ENCODE data around the gene SENP1.

Gene SENP1

DNA sequence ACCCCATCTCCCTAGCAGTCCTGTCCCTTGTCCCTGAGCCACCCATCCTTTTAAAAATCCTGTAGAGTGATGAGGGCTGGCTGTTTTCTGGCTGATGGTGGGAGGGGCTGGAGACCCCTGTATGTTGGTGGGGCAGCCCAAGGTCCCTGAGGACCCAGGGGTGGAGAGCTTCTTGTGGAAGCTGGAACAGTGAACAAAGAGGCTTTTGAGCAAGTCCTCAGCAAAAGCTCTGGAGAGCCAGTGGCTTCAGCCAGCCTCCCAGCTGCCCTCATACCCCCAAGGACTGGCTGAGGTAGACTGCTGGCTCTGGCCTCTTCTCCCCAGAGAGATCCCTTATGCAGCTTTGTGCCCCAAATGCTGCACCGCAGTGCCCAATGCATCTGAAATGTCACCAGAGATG, 72.4 kb downstream of the SENP1 start:
- DNase-seq = no peak

DNA sequence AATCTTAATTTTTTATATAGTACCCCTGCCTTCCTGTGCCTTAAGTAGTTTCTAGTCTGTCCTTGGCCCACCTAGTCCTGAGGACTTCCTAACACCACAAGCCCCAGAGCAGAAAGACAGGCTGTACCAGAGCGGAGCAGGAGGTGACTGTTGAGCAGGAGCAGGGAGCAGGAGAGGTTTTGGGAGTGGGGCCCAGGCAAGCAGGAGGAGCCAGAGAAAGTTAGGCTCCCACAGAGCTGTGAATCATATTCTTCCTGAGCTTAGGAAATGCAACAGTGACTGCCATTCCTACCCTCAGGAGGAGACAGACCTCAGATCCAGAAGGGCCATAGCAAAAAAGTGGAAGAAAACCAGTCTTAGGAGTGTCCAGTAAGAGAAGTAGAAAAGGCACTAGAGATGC, 73.3 kb downstream of the SENP1 start:
- DNase-seq = no peak

DNA sequence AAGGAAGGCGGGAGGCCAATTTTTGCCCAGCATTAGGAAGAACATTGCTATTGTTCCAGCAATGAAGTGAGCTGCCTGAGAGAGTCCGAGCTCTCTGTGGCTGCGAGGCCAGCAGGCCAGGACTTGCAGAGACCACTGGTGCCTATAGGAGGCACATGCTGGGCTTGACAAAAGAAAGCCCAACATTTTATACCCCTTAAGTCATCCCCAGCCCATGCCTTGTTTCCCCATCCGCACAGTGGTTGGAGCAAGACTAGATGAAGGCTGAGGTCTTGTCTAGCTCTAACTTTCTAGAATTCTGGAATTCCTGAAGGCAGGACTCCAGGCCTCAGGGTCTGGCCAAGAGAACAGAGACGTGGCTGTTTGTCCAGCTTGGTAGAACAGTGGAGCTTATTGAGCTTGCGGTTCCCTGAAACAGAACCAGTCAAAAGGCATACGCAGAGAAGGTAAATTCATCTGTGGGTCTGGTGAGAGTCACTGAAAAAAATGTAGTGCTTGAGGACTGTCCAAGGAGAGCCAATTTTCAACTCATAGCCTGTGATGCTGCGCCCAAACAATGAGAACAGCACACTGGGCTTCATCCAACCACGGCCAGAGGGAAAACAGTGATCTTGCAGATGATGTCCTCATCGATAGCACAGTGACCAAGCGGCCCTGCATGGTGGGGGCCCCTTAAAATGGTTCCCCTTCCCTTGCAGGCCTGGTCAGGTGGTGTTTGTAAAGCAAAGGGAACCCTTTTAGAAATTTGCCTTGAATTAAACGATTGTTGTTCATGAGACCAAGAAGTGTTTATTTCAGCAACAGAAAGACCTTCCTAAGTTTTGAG, 74.5 kb downstream of the SENP1 start:
- no peak for DNase-seq

DNA sequence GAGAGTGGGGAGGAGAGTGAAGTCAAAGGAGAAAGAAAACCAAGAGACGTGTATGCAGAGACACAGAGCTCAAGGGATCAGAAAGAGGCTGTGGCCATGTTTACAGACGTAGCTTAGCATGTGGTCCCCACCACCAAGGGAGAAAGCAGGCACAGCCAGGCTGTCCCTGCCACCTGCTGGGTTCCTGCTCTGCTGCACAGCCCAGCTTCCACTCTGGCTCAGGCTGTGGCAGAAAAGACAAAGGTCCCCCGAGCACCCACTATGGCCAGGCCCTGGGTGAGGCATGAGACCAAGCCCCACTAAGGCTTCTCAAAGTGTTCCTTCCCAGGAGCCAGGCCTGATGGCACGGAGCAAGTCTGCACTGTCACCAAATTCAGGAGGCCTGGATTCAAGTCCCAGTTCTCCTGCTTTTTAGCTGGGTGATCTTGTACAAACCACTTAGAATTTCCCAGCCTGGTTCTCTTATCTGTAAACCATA, 75.7 kb downstream of the SENP1 start:
- no peak for DNase-seq

DNA sequence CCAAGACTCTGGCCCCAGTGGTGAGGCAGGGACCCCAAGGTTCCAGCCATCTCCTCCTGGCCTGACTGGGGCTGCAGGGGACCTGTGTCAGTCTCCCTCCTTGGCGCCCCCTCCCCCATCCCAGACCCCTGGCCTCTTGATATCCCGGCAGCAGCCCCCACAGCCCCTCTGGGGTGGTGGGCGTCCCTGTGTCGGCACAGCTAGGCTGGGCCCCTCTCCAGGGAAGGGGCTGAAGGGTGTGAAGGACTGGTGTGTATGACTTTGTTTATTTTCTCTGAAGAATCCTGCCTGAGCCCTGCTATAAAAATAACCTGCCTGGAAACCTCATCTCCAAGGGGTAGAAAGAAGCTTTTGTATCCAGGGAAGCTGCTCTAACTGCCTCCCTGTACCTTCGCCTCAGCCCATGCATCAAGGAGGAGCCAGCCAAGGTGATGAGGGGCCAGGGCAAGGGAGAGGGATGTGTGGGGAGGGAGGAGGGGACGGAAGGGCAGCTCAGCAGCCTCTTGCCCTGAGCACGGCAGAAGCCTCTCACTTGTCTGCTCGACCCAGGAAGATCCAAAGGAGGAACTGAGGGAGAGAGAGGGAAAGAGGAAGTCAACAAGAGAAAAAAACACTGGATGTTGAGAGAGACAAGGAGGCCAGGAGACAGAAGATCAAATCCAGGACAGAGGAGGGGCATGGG, 76.2 kb downstream of the SENP1 start:
- DNase-seq = no peak

DNA sequence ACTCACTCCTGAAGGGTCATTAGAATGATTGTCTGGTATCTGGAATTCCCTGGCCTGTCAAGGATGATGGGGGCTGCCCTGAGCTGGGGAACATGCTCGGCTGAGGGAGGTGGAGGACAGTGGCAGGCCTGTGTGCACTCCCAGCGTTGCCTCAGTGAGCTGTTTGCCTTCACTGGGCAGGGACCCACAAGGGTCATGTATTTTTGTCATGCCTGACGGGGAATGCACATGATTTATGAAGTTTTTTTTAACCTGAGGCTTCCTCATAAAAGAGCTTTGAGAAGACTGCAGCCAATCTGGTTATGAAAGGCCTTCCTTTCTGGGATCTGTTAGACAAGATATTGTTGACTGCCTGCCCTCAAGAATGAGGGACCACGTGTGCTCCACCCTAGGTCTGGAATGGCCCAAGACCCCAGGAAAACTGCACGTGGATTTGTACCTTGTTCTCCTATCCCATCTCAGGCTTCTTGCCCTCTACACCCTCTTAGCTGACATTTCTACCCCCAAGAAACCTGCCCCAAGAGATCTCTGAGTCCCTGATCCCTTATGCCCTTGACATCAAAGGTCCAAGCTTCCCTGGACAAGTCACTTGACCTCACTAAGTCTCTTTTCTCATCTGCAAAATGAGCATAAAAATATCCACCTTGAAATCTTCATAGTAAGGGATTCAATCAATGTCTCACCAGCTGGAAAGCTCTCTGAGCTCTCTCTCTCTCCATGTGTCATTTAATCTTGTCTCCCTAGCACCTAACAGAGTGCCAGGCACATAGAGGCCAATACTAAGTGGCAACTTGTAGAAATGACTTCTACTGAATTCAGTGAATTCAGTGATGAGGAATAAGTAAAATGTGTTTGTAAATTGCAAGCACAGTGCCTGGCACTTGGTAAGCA, 77.1 kb downstream of the SENP1 start:
- no peak for DNase-seq

DNA sequence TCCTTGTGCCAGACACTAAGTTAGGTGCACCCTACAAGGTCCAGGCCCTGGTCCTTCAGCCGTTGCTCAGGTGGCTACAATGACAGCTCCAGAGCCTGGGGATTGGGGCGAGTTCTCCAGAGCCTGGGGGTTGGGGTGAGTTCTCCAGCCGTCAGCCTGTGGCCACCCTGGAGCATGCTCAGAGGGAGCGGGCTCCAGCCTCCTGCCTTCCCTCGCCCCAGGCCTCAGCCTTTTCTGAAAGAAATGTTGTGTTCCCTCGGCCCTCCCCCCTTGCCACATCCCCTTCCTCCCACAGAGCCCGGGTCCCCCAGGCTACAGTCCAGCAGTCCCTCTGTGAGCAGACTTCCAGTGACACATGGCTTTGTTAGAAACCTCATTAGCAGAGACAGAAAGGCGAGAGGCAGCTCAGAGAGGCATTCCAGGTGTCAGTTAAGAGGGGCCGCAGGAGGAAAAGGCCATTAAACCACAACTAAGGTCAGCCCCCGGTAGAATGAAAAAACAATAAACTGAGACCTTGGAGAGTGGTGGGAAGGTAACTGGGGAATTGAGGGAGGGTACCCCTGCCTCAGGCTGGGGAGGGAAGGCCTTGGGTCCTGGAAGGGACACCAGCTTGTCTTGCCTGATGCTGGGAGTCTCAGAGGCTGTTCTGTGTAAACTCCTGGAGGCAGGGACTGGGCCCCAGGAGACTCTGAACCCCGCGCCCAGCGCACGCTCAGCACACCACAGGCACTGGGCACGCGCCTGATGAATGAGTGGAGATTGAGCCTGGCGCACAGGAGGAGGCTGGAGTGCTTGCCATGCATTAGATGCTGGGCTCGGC, 78.5 kb downstream of the SENP1 start:
- no peak for DNase-seq

DNA sequence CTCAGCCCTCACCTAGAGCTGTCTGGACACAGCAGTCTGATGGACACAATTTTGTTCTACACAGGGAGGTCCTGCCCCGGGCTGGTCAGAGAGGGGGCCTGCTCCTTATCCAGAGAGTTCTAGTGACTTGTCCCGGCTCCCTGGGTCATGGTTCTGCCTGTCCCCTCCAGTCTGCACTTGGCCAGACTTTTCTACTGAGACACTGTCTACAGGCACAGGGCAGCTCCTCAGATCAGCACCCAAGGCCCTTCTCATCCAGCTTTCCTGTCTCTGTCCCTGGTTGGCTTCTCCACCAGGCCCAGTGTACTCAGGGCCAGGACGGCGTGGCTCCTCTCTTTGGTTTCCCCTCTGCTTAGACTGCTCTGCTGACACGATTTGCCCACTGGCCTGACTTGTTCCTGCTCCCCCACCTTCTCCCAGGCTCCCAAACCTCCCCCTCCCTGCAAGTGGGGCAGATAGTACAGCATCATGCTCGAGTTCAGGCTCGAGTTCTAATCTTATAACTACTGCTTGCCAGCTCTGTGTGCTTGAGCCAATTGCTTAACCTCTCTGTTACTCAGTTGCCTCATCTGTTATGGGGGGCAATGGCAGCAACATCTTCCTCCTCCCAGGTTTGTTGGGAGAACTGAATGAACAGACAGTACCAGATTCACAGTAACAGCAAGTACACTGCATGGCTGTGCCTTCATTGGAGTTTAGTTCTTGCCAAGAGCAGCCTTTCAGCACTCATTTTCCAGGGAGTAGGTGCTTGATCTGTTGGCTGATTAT, 79.6 kb downstream of the SENP1 start:
- DNase-seq = no peak

DNA sequence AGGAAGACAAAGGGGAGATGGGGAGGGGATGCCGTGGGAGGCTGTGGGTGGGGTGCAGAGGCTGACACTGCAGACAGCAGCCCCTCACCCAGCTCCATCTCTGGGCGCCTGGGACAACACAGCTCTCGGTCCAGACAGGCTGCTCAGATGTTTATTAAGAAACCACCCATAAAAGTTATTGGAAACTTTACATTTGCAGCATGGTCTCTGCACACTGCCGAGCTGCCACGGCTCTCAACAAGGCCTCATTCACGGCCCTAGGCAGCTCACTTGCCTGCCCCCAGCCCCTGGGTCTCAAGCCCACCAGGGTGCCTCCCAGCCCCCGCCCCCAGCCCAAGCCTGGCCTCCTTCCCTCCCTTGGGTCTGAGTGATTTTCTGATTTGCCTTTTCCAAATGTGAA, 80.6 kb downstream of the SENP1 start:
- DNase-seq = no peak

DNA sequence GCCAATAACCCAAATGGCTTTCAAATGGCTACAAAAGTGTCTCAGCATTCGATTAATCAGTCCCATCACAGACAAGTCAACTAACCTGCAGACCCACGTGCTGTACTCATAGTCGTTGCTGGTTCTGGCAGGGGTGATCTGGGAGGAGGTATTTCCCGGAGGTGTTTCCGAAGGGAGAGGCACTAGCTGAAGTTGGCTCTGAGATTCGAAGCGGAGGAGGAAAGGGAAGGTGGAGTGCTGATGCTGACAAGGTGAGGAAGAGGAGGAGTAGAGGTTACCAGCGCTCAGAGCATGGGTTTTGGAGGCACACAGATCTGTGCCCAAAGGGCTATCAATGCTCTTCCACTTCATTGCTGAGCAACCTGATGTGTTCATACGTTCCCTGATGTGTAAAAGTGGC, 81.1 kb downstream of the SENP1 start:
- DNase-seq = no peak

DNA sequence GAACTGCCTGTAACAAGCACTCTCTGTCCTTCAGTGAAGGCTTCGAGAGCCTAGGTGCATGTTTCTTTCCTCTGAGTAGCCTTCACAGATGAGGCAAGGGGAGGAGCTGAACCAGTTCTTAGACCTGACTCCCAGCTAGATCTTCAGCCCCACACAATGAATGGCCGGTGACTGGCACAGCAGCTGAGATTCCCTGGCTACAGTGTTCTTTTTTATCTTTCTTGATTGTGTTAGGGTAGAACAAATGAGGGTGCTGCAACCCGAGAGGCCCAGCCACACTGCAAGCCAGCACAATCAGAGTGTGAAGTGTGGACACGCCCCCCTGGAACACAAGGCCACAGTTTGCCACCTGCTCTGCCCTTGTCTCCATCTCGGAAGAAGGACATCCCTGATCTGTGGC, 82.5 kb downstream of the SENP1 start:
- no peak for DNase-seq

DNA sequence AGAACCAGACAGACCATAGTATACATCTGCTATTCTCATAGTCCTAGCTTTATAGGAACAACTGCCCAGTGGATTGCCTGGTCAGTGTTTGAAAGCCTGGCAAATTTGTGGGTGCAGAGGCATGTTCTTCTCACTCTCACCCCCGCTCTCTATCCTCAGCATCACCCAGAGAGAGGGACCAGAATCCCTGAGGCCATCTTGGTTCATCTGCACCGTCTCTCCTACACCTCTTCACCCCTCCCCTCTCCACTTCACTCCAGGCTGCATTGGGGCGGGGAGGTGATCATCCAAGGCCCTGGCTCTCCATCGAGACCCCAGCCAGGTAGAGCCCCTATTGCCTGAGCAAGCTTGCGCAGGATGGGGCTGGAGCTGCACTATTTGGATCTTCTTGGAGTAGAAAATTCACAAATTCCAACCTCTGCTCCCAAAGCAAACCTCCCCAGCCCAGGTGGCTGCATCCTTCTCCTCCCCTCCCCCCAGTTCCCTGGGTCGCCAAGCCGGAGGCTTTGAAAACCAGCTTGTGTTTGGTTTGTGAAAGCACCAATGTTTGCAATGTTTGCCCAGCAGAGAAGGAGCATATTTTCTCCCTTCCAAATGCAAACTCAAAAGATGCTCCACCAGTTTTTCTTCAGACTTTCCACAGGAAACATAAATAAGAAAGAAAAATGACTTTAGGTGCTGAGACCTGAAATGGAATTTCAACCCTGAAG, 83.0 kb downstream of the SENP1 start:
- DNase-seq = no peak

DNA sequence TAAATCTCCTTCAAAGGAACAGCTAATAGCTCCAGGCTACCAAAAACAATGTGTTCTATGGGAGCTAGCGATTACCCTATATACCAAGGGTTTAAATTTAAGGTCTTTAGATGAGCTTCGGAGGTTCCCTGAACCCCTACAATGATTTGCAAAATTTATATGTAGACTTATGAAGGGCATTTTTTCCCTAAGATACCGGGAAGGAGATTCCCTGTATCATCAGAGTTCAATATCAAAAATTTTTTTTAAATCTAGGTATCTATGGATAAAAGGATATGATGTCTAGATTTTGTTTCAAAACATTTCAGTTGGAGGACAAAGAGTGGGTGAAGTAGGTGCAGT, 83.7 kb downstream of the SENP1 start:
- no peak for DNase-seq

DNA sequence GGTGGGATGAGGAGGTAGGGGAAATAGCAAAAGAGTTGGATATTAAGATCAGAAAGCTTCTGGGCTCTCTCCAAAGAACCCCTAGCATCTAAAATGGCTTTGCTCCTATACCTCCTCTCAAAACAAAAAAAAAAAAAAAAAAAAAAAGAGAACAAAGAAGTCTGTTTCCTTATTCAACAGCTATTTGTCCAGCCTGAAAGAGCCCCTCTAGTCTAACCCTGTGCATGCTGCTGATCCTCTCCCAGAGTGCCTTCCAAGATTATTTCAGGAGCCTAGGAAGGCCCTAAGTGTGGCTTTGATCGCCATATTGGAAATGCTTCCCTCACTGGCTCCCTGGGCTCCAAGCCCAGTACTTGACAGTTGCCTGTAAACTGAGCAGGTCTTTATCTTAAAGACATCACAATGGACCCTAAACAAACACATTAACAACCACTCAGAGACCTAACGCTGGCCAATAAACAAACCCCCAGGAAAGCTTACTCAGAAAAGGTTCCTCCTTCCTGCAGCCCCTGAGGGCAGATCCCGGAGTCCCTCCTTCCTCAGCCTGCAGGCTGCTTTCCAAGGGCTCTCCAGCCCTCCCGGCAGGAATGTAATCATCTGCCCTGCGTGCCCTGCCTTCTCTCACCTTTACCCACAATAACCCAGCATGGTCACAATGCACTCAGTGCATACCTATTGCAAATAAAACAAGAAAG, 84.2 kb downstream of the SENP1 start:
- no peak for DNase-seq

DNA sequence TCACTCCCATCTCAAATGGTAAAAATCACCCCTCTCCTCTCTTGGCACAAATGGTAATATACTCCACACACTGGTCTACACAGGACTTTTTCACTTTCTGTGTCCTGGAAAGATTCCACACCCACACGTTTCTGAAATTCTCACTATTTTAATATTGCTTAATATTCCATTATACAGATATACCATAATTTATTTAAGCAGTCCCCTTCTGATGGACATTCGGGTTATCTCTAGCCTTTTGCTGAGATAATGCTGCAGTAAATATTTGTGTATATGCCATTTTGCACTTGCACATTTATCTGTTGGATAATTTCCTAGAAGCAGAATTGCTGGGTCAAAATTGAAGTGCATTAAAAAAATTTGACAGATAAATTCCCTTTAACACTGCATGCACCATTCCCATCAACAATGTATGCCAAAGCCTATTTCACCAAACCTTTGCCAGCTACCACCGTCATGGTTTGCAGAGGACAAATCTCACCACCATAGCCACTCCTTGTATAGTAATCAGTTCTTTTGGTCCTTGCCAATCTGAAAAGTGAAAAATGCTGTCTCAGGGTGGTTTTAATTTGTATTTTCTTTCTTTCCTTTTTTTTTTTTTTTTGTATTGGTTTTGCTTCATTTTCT, 86.1 kb downstream of the SENP1 start:
- DNase-seq = no peak

DNA sequence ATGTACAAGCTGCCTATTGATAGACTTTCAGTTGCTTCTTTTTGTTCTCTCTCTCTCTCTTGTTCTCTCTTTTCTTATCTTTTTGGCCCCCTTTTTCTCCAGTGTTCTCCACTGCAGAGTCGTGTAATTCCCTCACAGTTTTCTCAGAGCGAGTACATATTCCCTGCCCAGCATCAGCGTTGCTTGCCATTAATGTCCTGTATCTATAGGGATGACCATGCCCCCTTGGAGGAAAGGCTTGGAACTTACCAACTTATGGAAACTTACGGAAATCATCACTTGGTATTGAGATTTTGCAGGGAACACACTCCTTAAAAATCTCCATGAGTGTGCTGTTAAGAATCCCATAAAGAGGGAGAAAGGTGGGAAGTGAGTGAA, 87.3 kb downstream of the SENP1 start:
- no peak for DNase-seq

DNA sequence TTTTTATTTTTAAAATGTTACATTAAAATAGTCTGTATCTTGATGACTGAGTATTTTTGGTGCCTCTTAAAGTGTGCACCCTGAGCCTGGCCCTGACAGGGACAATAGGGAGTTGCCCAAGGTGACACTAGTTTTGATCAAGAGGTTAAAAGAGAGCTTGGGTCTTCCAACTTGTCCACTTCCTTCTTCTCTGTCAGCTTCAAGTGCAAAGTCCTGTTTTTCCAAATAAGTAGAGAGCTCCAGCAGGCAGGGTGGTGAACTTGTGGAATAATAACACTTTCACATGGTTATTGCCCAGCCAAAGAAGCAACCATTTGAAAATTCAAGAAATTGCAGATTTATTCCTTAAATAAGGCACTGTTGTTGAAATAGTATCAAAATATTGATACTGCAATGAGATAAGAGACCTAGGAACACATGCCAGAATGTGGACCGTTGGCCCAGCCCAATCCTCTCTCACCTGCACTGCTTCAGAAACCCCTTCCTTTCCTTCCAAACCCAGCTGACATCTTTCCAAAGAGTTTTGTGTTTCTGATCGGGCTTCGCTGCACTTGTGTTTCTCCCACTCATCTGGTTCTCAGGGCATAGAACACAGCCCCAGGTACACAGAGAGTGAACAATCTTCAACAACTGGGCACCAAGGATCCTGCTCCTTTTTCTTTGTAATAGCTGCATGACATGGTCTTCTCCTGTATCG, 87.8 kb downstream of the SENP1 start:
- DNase-seq = no peak

DNA sequence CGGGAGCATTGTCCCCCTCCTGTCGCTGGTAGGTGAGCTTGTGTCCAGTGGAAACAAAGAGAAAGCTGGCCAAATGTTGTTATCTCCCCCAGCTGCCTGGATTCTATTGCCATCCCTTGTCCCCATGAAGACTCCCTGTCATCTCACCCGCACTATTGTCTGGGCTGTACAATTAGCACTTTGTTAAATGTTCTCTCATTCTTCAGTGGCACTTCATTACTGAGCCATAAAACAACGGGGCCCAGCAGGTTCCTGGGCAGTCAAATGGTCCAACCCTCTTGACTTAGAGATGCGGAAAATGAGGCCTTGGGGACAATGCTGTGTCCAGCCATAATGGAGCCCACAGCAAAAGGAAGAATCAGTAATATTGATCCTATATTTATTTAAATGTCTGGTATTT, 88.4 kb downstream of the SENP1 start:
- no peak for DNase-seq

DNA sequence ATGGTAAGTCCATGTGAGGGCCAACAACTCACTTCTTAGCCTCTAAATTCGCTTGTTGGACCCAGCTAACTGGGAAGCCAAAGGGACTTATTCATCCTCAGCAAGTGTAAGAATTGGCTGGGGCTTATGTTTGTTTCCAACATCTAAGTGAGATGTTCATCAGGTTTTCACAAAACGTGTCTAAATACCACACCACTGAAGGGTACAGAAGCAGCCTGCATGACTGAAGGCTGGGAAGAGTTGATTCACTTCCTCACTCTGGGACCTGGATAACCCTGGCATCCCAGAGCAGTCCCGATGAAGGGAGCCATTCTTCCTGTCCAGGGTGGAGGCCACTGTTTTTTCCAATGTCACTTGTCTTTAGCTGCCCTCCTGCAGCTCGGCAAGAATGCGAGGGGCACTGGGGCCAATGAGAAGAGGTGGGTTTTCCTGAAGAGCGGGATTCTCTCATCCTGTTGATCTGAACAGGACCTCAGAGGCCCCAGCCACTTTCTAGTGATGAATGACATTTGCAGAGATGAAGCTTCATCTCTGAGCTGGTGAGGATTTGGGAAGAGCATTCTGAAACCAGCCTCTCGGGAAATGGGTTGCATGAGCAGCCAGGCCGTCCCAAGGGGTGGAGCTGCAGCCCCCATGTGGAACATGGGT, 89.4 kb downstream of the SENP1 start:
- no peak for DNase-seq

All from activated CD4-positive, alpha-beta T cell treated with anti-CD3 and anti-CD28 coated beads, Interleukin-2, amount 50 U/mL, for 16 hours (primary cell).